GM12878 (cell line): ENCODE measurements around the gene LGMN. TPM values are rescaled to one million over a fixed set of nuclear protein-coding genes. Genes with fewer than 3 reads are reported as not detected.

Experiments
- BCL3 ChIP-seq: IDR thresholded peaks from 2 replicates; pipeline ENCODE4 v1.6.1; 2011; ENCODE audit warnings: borderline replicate concordance, low read depth, mild to moderate bottlenecking, moderate library complexity, low read length; ENCODE audit not compliant: insufficient read depth, poor library complexity, severe bottlenecking
- BMI1 ChIP-seq: fragments of 450-650 bp; IDR thresholded peaks from 2 replicates; pipeline ENCODE4 v1.6.1; 2016; ENCODE audit warnings: mild to moderate bottlenecking, moderate library complexity, borderline replicate concordance
- BRCA1 ChIP-seq: IDR thresholded peaks from 2 replicates; pipeline ENCODE4 v1.6.1; 2011; ENCODE audit warnings: low read depth, low read length, improper control_type of control experiment
- CUX1 ChIP-seq: IDR thresholded peaks from 2 replicates; pipeline ENCODE4 v1.6.1; 2012; ENCODE audit warnings: improper control_type of control experiment, low read depth, low read length; ENCODE audit not compliant: insufficient replicate concordance
- IKZF1 ChIP-seq: fragments of 450-650 bp; conservative IDR thresholded peaks from 2 replicates; pipeline ENCODE4 v1.6.1; 2017; ENCODE audit warnings: antibody characterized with exemption, mild to moderate bottlenecking
- NR2C2 ChIP-seq: IDR thresholded peaks from 2 replicates; pipeline ENCODE4 v1.6.1; 2011; ENCODE audit warnings: borderline replicate concordance, low read depth; ENCODE audit not compliant: control insufficient read depth, insufficient read length
- NR2F1 ChIP-seq: fragments of 450-650 bp; conservative IDR thresholded peaks from 2 replicates; pipeline ENCODE4 v1.6.1; 2017; ENCODE audit warnings: mild to moderate bottlenecking
- ZBTB40 ChIP-seq: fragments of 450-650 bp; IDR thresholded peaks from 2 replicates; pipeline ENCODE4 v1.6.1; 2016; ENCODE audit warnings: mild to moderate bottlenecking, moderate library complexity, borderline replicate concordance
- ZSCAN29 ChIP-seq: fragments of 450-650 bp; IDR thresholded peaks from 2 replicates; pipeline ENCODE4 v1.6.1; 2017; ENCODE audit warnings: mild to moderate bottlenecking, moderate library complexity
- polyA plus RNA-seq, 11 experiments: library from polyadenylated mRNA; depleted of rRNA in 4 of 11; unstranded in 6 of 11; stranded (reverse) in 5 of 11; fragments of >200 nt; fragmentation: Nextera tagmentation in 4 of 11; fragmentation: Illumina TruSeq in 1 of 11; extraction: Ambion mirVana in 4 of 11; extraction: Trizol in 1 of 11; gene quantifications; 1 replicate in 1 of 11; 2 replicates in 10 of 11; pipeline versions ENCODE4 v1.2.1 to v1.2.3, GENCODE V29; 2011 to 2016; ENCODE audit warnings: inconsistent platforms in 2 of 11, missing spikeins in 2 of 11, low read depth in 1 of 11
- total RNA-seq, 4 experiments: library from RNA; depleted of rRNA in 3 of 4; stranded (reverse); fragments of >200 nt in 3 of 4; fragmentation: Illumina TruSeq in 1 of 4; extraction: Trizol in 1 of 4; gene quantifications; 2 replicates each; pipeline versions ENCODE4 v1.2.1 to v1.2.3, GENCODE V29; 2013 to 2021

The LGMN gene
- total and polyA plus RNA-seq, 10 of the 15 experiments (the other 5 are each of a cell fraction or from before 2014, with no cell fraction given) = 0.71 to 192 (median 3.9) TPM

GRCh38 chr14:92680781-92681650 is 67.4 kb downstream of the LGMN start (continued):
- TF ChIP-seq IKZF1 = peak; percentile 70
- no peak for TF ChIP-seq BMI1
- no peak for TF ChIP-seq NR2C2
- no peak for TF ChIP-seq BRCA1
- TF ChIP-seq CUX1 = no peak
- TF ChIP-seq BCL3 = no peak
- TF ChIP-seq ZSCAN29 = no peak
- TF ChIP-seq NR2F1 = 0 out of 2 replicates have a peak, but pooled peaks have one; percentile 17
- no peak for TF ChIP-seq ZBTB40
